GM19452 (cell line): ENCODE results near the gene ACTL7B.
"Not testable (repeated sequence)": the region's sequence is repeated elsewhere in the genome, so short reads cannot be mapped to it uniquely, and the experiment has no call there.

Experiments
- ATAC-seq: cut with Tn5 transposase; IDR thresholded peaks from one replicate; pipeline ENCODE4 v1.9.1; 2021; ENCODE audit not compliant: unreplicated experiment

ACTL7B gene

GRCh38 chr9:108845507-108845906, 10.3 kb downstream of the ACTL7B start:
- ATAC-seq = no peak

DNA sequence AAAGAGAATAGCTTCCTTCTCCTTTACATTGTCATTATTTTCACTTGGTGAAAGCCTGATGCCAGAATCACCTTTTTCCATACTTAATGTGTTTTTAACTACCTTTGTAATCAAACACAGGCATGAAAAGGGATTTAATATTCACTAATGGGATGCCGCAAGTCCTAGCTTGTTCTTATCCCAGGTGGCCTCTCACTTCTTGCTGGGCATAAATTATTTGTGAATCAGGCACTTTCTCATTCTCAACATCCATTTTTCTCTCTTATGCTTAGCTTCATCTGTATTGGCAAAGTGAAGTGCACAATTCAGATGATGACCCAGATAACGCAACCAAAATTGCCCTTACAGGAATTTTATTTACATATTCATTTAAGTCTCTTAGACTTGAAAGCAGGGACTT, 10.9 kb downstream of the ACTL7B start:
- no peak for ATAC-seq

DNA sequence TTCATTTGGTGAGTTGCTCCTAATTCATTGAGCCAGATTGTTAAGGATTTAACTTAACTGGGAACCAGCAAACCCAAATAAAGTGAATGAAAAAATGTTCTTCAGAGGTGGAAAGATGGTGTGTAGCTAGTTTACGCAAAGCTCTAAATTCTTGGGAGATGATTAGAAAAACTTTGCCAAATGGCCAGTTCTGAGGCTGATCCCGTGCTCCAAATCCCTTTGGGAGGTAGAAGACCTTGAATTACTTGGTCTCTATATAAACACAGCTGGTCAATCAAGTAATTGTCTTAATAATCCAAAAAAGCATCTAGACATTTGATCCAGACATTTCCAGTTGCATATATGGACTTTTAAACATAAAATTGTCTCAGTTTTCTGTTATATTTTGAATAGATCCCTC, 11.4 kb downstream of the ACTL7B start:
- ATAC-seq = no peak

- ATAC-seq = no peak
Observed at GRCh38 chr9:108842610-108843295, 13.0 kb downstream of the ACTL7B start.

- not testable (repeated sequence) for ATAC-seq
Observed at GRCh38 chr9:108839561-108839960, 16.2 kb downstream of the ACTL7B start.

GRCh38 chr9:108838017-108838416, 17.8 kb downstream of the ACTL7B start:
- ATAC-seq = no peak

- no peak for ATAC-seq
Observed at GRCh38 chr9:108837530-108837929, 18.3 kb downstream of the ACTL7B start.

DNA sequence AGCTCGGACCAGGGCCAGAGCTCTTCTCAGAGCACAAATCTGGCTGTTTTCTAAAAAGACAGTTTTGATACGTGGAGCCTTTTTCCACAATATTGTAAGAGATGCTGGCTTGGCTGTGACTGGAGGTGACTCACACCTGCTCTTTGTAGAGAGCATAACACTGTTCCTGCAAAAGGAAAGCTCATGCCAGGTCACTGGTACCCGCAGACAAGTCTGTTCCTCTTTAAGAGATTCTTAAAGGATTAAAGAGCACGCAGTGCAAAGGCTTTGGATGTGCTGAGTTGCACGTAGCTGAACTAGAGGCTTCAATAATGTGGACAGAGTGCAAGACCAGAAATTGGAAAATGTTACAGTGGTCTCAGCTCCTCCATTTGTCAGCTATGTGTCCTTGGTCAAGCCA, 19.0 kb downstream of the ACTL7B start:
- no peak for ATAC-seq

DNA sequence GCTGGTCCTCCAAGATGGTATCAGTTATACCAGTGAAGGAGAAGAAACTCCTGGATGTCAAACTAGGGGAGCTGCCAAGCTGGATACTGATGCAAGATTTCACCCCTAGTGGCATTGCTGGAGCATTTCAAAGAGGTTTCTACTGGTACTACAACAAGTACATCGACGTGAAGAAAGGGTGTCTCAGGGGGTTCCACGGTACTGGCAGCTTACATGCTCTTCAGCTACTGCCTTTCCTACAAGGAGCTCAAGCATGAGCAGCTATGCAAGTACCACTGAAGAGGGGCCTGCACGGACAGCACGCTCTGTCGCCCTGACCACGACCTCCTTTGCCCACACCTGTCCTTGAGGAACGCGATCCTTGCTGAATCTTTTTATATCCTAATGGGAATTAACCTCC, 19.5 kb downstream of the ACTL7B start:
- ATAC-seq = no peak

- ATAC-seq = no peak
Observed at GRCh38 chr9:108835831-108836230, 20.0 kb downstream of the ACTL7B start.

DNA sequence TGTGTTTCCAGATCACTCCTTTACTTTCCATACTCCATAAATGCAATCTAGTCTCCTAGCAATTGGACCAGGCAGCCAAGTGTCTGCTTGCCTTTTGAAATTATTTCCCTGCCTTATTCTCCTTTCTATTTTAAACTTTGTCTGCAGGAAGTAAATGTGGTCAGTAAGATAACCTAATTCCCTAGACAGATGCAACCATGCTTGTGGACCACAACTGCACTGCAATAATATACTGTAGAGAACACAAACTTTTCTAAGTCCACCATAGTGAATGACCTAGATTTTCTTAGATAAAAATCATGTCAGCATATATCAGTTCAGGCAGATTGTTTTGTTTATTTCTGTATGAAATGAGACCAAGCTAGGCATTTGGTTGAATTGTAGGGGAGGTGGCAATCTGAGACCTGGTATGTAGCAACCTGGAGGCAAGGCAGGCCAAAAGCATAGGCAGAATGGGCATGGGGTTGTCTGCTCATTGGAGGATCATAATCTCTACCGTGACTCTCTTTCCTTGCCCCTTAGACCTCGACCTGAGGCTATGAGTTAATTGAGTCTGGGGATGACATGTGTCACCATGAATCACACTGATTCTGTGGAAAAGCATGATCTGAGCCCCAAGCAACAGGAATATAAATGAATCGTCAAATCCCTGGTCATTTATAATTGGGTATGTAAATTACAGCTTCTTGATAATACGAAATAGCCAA, 20.7 kb downstream of the ACTL7B start:
- ATAC-seq = no peak

GRCh38 chr9:108832179-108832500, 23.6 kb downstream of the ACTL7B start:
- no peak for ATAC-seq

GRCh38 chr9:108831496-108832178, 24.1 kb downstream of the ACTL7B start:
- no peak for ATAC-seq

DNA sequence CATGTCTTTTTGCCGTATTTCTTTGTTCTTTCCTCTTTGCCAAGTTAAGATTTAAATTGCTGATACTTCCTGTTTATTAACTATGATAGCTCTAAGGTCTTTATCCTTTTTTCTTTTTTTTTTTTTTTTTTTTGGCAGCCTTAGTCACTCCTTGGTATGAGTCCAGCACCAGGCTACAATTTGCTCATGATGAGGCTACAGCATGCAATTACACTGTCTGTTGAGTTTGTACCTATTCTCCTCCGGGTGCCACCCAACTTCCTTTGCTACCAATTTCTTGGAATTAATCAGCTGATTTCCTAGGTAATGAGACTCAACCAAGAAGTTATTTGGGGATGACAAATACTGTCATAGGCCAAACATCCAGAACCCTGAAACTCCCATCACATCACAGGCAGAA, 25.5 kb downstream of the ACTL7B start:
- ATAC-seq = no peak

GRCh38 chr9:108823829-108824228, 32.0 kb downstream of the ACTL7B start:
- ATAC-seq = no peak

GRCh38 chr9:108816037-108816436, 39.7 kb downstream of the ACTL7B start:
- ATAC-seq = no peak

DNA sequence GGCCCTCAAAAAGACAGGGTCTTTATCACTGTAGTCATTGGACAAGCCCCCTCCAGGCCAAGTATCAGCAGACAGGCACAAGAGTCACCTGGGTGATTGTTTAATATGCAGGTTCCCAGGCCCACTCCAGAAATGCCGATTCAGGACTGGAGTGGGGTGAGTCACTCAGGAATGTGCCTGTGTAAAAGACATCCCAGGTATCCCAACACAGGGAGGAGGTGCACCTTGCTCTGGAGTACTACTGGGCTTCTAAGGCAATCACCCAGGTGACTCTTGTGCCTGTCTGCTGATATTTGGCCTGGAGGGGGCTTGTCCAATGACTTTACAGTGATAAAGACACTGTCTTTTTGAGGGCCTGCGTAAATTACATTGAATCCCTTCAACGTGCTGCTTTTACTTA, 40.6 kb downstream of the ACTL7B start:
- no peak for ATAC-seq

DNA sequence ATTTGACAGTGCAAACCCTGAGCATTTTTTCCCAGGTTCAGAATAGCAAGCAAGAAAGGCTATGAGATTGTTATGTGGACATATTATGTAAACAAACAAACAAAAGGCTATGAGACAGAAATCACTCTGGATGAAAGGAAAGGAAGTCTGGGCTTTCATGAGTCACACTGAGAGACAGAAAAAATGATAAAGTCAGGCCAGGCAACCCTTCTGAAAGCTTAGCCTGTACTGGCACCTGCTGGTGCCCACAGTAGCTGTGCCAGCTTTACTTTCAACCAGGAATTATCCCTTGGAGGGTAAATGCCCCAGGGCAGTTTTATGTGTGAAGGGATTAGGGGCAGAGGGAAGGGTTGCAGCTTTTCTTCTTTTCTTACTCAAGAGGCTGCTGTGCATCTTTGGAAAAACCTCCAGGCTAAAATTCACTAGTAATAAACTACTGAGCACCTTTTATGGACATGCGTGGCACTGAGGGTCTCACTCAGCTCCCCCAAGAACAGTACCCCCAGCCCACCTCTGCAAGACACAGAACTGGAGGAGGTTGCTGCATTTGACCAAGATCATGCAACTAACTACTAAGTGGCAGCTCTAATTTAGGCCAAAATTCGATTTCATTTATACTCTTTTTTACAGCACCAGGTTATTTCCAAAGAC, 41.7 kb downstream of the ACTL7B start:
- ATAC-seq = no peak

DNA sequence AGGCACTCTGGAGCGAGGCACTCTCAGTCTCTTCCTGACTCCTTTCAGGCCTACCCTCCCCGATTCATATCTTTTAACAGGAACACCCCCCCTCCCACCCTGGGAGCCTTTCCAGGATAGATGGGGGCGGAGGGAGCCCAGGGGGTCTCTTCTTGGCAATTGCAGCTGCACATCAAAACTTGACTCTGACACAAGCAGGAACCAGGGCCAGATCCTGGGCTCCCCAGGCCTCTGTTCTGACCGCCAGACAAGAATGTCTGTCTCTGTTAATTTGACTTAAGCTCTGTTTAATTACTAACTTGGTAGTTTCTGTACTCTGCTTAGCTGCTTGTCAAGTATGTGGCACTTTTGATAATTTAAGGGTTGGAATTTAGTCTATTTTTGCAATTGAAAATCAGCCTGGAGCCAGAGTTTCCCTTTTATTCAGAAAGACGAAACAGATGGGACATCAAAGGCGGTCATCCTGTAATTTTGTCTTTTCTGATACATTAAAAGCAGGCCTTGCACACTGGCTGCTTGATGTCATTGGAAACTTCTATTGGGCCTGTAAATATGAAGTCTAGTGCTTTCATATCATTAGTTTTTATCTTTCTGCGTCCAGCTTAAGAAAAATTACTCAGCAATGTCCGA, 43.3 kb downstream of the ACTL7B start:
- ATAC-seq = no peak

- ATAC-seq = no peak
Observed at GRCh38 chr9:108811944-108812343, 43.8 kb downstream of the ACTL7B start.

DNA sequence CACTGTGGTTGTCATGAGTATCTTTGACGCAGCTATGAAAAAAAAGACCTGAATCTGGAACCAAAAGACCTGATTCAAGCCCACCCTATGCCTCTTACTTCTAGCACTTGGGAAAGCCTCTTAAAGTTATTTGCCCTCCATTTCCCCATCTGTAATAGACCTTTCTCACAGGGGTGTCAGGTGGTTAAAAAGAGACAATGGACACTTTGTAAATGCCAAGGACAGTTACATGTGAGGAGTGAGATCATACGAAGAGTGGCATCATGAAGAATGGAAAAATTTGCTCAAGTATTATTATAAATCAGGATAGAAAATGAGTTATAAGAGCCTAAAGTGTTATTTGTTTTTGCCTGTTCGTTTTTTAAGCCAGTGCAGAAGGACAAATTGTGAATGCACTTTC, 46.5 kb downstream of the ACTL7B start:
- no peak for ATAC-seq
